GM19239 (cell line): ENCODE results near the gene IGSF8.
A peak's percentile ranks its signal among the peaks of the same experiment; 100 is the strongest.

Experiments
- DNase-seq: peaks from one replicate; pipeline ENCODE4 v3.0.0; 2011; ENCODE audit warnings: low spot score; ENCODE audit not compliant: insufficient read length
- FAIRE-seq: peaks from 2 replicates; lab custom pipeline; 2011; peaks lifted over from hg19 to GRCh38; lab: Jason Lieb, UNC

The IGSF8 gene

DNA sequence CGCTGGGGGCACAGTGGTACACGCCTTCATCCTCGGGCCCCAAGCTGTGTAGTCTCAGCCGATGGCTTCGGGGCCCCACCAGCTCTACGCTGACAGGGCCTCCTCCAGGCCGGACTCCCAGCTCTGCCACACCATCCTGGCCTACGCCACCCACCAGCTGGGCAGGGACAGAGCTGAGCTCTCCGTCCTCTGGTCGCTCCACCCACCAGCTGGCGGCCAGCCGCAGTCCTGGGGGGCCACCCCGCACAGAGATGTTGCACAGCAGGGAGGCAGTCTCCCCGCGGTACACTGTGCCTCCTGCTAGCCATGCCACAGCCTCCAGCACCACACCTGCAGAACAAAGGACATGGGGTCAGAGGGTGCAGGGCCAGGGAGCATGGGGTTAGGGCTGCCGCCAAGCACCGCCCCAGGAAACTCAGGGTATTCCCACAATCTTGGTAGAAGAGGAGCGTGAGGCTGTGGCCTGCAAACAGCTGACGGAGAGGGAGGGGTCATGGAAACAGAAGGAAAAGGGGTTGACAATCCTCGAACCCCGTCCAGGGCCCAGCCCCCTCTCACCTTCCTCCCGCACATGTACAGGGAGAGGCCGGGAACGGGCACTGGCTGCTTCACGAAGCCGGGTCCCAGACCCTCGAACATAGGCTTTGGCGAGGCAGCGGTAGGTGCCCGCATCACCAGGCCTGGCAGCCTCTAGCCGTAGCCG lies 5.9 kb downstream of the IGSF8 start:
- DNase-seq: no peak
- FAIRE-seq: no peak

DNA sequence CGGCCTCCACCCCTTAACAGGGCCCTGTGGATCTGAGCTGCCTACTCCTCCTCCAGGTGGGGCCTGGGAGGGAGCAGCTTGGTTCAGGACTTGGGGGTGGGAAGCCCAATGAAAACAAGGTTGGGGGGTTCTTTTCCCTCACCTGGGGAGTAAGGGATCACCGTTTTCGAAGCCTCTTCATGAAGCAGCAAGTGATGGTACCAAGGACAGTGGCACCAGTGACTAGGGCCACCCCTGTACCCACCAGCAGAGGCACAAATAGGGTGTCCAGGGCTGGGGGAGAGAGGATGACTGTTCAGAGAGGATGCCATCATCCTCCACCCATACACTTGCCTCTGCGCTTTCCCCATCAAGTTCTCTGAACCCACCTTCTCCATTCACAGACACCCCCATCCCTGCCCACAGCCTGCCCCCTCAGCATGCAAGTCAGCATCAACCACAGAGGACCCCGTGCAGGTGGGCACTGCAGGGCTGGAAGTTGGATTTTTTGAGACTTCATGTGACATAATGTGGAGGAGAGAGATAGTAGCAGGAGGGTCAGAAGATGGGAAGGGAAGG lies 6.7 kb downstream of the IGSF8 start:
- DNase-seq: no peak
- FAIRE-seq: no peak

GRCh38 chr1:160090760-160091159 lies 7.7 kb downstream of the IGSF8 start:
- DNase-seq (no peak), FAIRE-seq (no peak)

GRCh38 chr1:160089883-160090282 lies 8.5 kb downstream of the IGSF8 start:
- FAIRE-seq (no peak), DNase-seq (no peak)

DNA sequence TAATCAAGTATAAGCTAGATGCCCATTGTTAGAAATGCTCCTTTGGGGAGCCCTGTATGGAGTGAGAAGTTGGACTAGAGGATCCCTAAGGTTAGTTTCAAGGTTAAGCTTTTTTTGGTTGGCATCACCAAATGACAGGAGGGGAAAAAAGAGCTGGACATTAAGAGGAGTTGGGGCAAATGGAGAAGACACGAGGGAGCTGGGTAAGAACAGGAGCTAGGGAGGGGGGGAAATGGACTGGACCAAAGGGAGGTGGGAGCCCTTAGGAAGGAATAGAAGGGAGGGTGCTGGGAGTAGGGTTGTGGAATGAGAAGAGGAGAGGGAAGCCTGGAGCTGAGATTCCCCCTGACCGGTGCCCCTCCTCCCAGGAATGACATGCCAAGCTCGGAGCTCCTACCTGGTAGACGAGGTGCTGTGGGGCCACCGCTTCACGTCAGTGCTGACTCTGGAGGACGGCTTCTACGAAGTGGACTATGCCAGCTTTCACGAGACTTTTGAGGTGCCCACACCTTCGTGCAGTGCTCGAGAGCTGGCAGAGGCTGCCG lies 11.2 kb downstream of the IGSF8 start:
- FAIRE-seq (no peak), DNase-seq (no peak)

DNA sequence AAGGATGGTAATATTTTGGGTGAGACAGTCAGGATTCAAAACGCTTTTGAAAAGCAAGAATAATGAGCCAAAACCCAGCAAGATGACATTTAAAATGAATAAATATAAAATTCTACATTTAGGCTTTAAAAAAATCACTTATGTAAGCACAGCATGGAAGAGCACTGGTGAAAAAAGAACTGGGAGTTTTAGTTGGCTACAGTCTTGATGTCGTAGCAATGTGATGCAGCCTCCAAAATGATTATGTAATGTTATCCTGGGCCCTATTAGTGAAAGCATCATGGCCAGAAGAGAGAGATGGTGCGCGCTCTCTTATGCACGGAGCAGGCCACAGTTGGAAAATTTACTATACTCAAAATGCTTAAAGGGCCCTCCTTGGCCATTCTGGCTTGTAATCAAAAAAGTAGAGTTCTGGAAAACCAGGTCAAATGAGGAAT lies 11.9 kb downstream of the IGSF8 start:
- FAIRE-seq: no peak
- DNase-seq: no peak

DNA sequence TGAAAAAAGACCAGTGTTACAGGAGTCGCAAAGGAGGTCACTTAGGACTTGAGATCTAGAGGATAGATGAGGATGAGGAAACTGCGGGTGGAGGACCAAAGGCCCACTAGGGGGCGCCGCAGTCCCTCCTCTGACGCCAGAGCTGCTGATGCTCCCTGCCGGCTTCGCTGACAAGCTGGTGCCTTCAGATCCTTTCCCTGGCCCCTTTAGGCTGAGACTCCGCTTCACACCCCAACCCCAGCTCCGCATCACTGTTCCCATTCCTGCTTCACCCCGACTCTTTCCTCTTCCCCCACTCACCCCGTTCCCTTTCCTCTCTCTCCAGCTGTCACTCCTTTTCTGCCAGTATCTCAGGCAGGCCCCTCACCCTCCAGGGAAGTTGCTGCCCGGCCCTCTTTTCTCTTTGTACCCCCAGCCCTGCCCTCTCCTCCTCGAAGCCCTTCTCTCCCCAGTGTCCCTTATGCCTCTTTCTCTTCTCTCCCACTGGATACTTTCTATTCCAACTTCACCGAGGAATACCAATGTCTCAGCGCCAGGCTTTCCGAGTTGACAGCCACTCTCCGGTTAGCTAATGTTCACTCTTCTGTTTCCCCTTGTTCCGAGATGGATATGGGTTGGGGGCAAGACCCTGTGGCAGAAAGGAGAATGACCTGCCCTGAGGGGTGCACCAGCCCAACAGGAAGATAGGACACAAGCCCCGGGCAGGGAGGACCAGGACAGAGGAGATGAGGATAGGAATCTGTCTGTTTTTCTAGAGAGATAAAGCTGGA lies 12.5 kb downstream of the IGSF8 start:
- DNase-seq (peak; percentile 92), FAIRE-seq (peak; percentile 51)

DNA sequence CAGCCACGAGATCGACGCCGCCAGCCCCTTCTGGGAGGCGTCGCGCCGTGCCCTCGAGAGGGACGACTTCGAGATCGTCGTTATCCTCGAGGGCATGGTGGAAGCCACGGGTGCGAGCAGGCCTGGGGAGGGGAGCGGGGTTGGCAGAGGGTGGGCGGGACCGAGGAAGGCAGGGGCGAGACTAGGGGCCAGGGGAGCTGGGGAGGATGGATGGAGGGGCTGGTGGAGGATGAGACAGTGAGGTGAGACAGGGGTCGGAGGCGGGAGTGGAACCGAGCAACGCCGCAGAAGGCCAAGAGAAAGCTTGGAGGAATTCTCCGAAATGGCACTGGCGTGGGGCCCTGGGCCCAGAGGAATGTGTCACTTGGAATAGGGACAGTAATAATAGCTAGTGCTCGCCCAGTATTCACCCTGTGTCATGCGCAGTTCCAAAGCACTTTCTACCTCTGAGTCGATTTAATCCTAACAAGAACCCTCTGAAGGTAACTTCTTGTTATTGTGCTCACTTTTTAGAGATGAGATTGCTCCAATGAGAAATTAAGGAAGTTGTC lies 13.6 kb downstream of the IGSF8 start:
- FAIRE-seq (no peak), DNase-seq (no peak)

DNA sequence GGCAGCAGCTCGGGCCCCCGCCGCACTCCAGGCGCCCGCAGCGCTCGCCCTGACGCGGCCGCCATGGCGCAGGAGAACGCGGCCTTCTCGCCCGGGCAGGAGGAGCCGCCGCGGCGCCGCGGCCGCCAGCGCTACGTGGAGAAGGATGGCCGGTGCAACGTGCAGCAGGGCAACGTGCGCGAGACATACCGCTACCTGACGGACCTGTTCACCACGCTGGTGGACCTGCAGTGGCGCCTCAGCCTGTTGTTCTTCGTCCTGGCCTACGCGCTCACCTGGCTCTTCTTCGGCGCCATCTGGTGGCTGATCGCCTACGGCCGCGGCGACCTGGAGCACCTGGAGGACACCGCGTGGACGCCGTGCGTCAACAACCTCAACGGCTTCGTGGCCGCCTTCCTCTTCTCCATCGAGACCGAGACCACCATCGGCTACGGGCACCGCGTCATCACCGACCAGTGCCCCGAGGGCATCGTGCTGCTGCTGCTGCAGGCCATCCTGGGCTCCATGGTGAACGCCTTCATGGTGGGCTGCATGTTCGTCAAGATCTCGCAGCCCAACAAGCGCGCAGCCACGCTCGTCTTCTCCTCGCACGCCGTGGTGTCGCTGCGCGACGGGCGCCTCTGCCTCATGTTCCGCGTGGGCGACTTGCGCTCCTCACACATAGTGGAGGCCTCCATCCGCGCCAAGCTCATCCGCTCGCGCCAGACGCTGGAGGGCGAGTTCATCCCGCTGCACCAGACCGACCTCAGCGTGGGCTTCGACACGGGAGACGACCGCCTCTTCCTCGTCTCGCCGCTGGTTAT lies 14.2 kb downstream of the IGSF8 start:
- DNase-seq: peak; percentile 88
- peak; percentile 77 for FAIRE-seq

- no peak for FAIRE-seq
- DNase-seq: no peak
Observed at GRCh38 chr1:160082926-160083325, 15.5 kb downstream of the IGSF8 start.

DNA sequence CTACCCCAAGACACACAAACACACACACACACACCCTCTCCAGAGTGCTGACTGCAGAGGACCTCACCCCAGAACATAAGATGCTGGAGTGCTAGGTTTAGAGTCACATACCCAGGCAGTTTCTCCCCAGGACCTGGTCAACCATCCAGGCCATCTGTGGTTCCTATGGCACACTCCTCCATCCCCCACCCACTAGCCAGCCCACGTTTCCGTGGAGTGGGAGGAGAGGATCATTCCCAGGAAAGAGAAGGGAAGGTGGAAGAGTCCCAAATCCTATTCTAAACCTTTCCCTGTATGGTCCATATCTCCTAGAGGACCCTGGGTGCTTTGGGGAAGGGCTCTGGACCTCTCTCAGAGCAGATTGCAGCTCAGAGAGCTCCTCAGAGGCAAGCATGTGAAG lies 15.9 kb downstream of the IGSF8 start:
- DNase-seq: no peak
- FAIRE-seq: no peak

DNA sequence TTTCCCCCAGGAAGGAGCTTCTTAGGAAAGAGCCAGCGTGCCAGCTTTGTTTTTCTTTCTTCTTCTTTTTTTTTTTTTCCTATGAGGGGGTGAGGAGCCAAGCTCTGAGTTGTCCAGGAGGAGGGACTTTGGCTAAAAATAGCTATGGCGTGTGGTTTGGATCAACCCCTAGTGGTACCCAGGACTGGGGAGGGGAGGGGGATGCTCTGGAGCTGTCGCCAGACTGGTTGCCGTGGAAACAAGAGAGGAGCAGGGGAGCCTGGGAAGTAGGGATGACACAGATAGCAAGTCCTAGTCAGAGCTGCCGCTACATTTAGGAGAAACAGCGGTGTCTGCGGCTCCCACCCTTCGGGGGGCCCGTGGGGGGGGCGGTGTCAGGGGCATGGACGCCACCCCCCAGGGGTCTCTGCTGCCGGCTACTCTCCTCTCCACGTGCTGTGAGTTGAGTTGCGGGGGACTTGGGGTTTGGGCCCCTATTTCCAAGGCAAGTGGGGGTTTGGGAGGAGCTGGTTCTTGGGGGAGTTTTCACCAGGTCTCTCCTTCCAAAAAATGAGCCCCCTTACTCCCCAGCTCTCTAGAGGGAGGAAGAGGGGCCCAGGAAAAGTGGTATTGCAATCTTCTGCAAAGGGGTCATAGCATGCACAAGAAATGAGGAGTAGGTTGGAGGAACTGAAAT lies 17.0 kb downstream of the IGSF8 start, which contains the start of gene KCNJ9:
Gene KCNJ9, plus strand, starts transcription at position 278 of the 676 bp plus-strand sequence. CDS start 2,493 bp downstream, outside the sequence.
- FAIRE-seq: no peak
- DNase-seq: no peak

DNA sequence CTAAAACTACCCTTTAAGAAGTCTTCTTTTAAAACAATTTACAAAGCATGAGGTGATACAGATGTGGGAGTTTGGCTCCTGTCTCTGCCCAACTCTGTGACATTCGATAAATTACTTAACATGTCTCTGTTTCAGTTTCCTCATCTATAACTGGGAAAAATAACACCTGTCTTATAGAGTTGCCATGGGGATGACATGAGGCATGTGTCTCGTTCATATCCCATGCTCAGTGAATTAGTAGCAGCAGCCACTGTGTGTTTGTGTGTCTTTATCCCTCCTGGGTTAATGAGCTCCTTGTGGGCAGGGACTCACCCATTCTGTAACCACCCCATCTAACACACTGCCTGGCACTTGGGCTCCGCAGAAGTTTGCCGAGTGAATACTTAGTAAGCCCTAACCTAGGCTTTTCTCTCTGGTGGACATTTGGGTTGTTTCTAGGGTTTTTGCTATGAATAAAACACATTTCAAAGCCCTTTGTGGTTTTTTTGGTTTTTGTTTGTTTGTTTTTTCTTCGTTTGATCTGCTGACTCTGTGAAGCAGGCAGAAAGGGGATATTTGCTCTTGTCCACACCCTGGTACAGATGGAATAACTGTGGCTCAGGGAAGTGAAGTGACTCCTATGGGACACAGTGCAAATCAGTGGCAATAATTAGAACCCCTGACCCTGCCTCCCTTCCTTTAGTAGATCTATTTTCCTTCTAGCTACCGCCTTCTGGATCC lies 17.9 kb downstream of the IGSF8 start:
- FAIRE-seq (no peak), DNase-seq (no peak)

DNA sequence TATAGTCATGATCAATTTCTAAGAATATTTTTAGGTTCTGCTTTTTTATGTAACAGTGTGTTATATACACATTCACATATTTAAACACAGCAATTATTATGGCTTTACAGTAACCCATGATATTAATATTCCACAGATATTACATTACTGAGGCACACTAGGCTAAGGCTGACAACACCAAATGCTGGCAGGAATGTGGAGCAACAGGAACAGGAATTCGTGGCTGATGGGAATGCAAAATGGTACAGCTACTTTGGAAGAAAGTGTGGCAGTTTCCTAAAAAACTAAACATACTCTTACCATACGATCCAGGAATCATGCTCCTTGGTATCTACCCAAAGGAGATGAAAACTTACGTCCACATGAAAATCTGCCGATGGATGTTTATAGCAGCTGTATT lies 19.0 kb downstream of the IGSF8 start:
- no peak for DNase-seq
- no peak for FAIRE-seq

- DNase-seq: peak; percentile 65
- no peak for FAIRE-seq
Observed at GRCh38 chr1:160078512-160079195, 19.8 kb downstream of the IGSF8 start.

GRCh38 chr1:160077486-160077885 lies 20.9 kb downstream of the IGSF8 start:
- DNase-seq (no peak), FAIRE-seq (no peak)

DNA sequence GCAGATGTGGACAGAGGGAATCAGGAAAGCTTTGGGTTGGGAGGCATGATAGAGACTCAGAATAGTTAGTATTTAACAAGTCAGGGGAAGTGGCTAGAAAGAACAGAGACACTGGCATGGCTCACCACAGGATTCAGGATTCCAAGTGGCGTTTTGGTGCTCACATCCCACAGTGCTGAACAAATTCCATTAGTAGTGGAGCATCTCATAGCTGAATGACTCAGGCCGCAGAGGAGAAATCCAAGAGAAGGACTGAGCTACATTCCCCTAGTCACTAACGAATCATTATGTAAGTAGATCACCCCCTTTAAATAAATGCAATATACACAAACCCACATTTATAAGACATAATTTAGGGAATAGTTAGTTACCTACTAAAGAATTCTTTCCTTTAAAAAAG lies 22.1 kb downstream of the IGSF8 start:
- DNase-seq (no peak), FAIRE-seq (no peak)

GRCh38 chr1:160075836-160076235 lies 22.6 kb downstream of the IGSF8 start:
- FAIRE-seq: no peak
- DNase-seq: no peak
